SK-N-MC (cell line): ENCODE data around the gene PEX14.

Experiments
- EZH2 ChIP-seq: fragments of 200-600 bp; sonication (generic); IDR thresholded peaks from one replicate; pipeline ENCODE4 v1.6.1; 2017; ENCODE audit warnings: antibody characterized with exemption
- POLR2AphosphoS5 ChIP-seq: IDR thresholded peaks from 2 replicates; pipeline ENCODE4 v1.6.1; 2012; ENCODE audit warnings: mild to moderate bottlenecking, low read depth, low read length, borderline replicate concordance

- TF ChIP-seq POLR2AphosphoS5 (no peak), EZH2 (no peak)
These were observed 44.9 kb upstream of the PEX14 start for GRCh38 chr1:10429868-10430215.
